GM13976 (cell line): ENCODE measurements around the gene GASK1A.
"Not testable (repeated sequence)": the region's sequence is repeated elsewhere in the genome, so short reads cannot be mapped to it uniquely, and the experiment has no call there.

ENCODE experiments used
- DNase-seq: peaks from one replicate; pipeline ENCODE4 v3.0.0; 2012; ENCODE audit warnings: low spot score
- in situ Hi-C: fragments of 300-500 bp; cut with MboI; formaldehyde crosslinking; loops from one replicate; pipeline ENCODE4 v1.12.0; 2022; ENCODE audit warnings: low sequenced_read_pairs, mixed read lengths, inconsistent platforms; ENCODE audit not compliant: unreplicated experiment
- TF ChIP-seq, protein P1 (sequence below): IDR thresholded peaks from 2 replicates; pipeline ENCODE4 v1.5.1; 2012; ENCODE audit warnings: borderline replicate concordance, mild to moderate bottlenecking; ENCODE audit not compliant: insufficient read depth; ENCODE audit errors: extremely low read depth, missing control alignments, control extremely low read depth

The GASK1A gene

DNA sequence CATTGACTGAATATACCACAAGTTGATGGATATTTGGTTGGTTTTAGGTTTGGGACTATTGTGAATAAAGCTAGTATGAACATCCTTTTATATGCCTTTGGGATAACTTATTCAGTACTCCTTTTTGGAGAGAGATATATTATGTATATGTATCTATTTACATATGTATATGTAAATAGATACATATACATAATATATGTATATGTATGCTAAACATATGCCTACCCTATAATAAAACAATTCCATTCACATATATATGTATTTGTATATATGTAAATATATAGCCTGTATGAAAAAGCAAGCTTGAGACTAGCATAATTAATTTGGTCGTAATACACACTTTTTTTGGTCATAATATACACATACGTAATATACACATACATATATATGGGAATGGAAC lies 15.8 kb upstream of the GASK1A start:
- TF ChIP-seq, protein P1, sequence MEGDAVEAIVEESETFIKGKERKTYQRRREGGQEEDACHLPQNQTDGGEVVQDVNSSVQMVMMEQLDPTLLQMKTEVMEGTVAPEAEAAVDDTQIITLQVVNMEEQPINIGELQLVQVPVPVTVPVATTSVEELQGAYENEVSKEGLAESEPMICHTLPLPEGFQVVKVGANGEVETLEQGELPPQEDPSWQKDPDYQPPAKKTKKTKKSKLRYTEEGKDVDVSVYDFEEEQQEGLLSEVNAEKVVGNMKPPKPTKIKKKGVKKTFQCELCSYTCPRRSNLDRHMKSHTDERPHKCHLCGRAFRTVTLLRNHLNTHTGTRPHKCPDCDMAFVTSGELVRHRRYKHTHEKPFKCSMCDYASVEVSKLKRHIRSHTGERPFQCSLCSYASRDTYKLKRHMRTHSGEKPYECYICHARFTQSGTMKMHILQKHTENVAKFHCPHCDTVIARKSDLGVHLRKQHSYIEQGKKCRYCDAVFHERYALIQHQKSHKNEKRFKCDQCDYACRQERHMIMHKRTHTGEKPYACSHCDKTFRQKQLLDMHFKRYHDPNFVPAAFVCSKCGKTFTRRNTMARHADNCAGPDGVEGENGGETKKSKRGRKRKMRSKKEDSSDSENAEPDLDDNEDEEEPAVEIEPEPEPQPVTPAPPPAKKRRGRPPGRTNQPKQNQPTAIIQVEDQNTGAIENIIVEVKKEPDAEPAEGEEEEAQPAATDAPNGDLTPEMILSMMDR = no peak
- DNase-seq = no peak
- in situ Hi-C loops = loop anchor here (25.0 kb wide), 1 partner anchor 424 kb away; no protein-coding TSS in a partner anchor

DNA sequence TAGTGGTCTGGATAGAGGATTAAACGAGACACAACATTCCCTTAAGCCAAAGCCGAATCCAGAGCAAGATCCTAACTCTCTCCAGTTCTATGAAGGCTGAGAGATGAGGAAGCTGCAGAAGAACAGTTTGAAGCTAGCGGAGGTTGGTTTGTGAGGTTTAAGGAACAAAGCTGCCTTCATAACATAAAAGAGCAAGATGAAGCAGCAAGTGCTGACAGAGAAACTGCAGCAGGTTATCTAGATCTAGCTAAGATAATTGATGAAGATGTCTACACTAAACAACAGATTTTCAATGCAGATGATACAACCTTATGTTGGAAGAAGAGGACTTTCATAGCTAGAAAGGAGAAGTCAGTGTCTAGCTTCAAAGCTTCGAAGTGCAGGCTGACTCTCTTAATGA lies 14.8 kb upstream of the GASK1A start:
- TF ChIP-seq, protein P1 = no peak
- in situ Hi-C loops = loop anchor here (25.0 kb wide), 1 partner anchor 423 kb away; no protein-coding TSS in a partner anchor
- no peak for DNase-seq

DNA sequence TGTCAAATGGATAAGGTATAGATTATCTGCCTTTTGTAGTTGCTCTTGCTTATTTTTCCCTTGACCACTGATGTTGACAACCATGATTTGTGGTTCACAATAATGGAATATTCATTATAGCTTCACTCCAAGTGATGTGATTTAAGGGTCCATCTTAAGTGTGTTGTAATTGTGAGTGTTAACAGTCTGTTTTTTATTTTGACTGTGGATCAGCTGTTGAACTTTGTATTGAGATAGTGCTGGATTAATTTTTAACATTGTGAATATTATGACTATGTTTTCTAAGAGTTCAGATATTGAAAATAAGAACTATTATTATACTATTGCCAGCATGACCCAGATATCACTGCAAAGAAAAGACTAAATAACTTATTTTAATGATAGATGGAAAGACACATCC lies 8.6 kb upstream of the GASK1A start:
- in situ Hi-C loops = loop anchor here (25.0 kb wide), 1 partner anchor 417 kb away; no protein-coding TSS in a partner anchor
- TF ChIP-seq, protein P1 = no peak
- no peak for DNase-seq

DNA sequence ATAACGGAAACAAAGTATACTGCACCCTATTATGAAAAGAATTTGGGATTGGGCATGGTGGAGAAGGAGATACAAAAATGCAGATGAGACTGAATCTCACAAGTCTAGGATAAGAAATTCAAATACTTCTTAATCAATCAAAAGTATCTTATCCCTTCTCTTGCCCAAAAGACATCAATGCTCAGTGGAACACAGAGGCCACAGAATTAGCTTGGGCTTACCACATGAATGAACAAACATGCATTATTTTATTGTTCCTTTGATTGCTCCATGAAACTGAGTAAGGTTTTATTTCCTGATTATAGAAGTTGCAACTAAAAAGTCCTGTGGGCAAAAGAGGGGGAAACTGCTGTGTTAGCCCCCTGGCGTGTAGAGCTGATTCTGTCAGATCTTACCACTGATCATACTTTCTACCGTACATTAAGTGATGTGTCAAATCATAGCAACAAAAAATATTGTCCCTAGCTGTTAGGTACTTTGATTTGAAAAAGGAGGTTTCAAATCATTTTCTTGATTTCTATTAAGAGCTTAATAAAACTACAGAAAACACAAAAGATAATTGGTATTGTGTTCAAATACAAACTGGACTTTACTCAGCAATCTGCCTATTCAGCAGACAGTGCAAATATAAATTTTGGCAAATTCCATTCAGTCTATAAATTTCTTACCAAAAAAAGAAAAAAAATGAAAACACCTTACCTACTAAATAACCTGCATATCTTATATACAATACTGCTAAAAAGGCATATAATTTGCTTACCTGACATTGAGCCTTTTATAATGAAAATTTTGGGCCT lies 7.9 kb upstream of the GASK1A start:
- TF ChIP-seq, protein P1 = no peak
- DNase-seq = no peak
- in situ Hi-C loops = loop anchor here (25.0 kb wide), 1 partner anchor 416 kb away; no protein-coding TSS in a partner anchor

DNA sequence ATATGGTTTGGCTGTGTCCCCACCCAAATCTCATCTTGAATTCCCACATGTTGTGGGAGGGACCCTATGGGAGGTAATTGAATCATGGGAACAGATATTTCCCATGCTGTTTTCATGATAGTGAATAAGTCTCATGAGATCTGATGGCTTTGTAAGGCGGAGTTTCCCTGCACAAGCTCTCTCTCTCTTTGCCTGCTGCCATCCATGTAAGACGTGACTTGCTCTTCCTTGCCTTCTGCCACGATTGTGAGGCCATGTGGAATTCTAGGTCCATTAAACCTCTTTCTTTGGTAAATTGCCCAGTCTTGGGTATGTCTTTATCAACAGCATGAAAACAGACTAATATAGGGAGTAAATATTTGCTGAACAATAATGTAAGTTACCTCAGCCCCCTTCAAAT lies 4.2 kb upstream of the GASK1A start:
- DNase-seq = not testable (repeated sequence)
- in situ Hi-C loops = loop anchor here (25.0 kb wide), 1 partner anchor 412 kb away; no protein-coding TSS in a partner anchor

GRCh38 chr3:42975456-42975855 lies 3.7 kb upstream of the GASK1A start:
- TF ChIP-seq, protein P1 = no peak
- in situ Hi-C loops = no loop called here
- DNase-seq = no peak

DNA sequence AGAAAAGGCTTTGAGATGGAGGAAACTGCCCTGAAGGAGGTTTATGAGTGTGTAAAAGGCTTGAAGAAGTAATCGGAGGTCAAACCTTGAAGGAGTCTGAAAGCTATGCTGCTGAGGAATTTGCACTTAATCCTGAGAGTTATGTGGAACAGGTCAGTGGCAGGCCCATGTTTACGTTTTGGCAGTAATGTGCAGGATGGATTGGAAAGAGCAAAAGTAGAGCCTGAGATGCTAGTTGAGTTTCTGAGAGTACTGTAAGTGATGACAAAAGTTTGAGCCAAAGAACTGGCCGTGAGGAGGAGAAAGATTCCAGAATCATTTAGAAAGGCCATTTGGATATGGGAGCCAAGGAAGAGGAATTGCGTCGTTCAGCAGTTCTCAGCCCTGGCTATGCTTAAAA lies 3.2 kb upstream of the GASK1A start:
- TF ChIP-seq, protein P1 = no peak
- no peak for DNase-seq
- in situ Hi-C loops = no loop called here
